Breast epithelium (tissue), 3 donors: ENCODE data around the gene FGGY.

Source experiments
- CTCF ChIP-seq, 3 donors: fragments of 450-650 bp; IDR thresholded peaks; one replicate each; pipeline ENCODE4 v1.5.1; 2016 to 2017; ENCODE audit warnings: antibody characterized with exemption in 3 of 3, mild to moderate bottlenecking in 3 of 3, moderate library complexity in 3 of 3
- POLR2A ChIP-seq: fragments of 450-650 bp; IDR thresholded peaks from one replicate; pipeline ENCODE4 v1.6.1; 2016; ENCODE audit warnings: antibody characterized with exemption, mild to moderate bottlenecking, moderate library complexity
- POLR2AphosphoS5 ChIP-seq, 3 donors: sonication (generic); formaldehyde crosslinking; IDR thresholded peaks; one replicate each; pipeline ENCODE4 v1.6.1; 2017; ENCODE audit warnings: antibody characterized with exemption in 3 of 3

GRCh38 chr1:59750328-59751003, 453.6 kb downstream of the FGGY start:
- TF ChIP-seq POLR2A (no peak), CTCF (IDR thresholded peaks at IDR 0.05) (no peak), POLR2AphosphoS5 (IDR thresholded peaks at IDR 0.05) (peak in 2 of 3 donors; percentile 32 to 60)
